ENCODE results near the gene SRXN1.

GRCh38 chr20:602111-602970 lies 50.7 kb downstream of the SRXN1 start:
- no peak for TF ChIP-seq POLR2AphosphoS5 (IDR thresholded peaks at IDR 0.05; ENCODE audit: low read depth, low read length)
- no peak for TF ChIP-seq POLR2A (IDR thresholded peaks at IDR 0.05; ENCODE audit: low read depth, low read length)
- no peak for TF ChIP-seq TAF1 (IDR thresholded peaks at IDR 0.05; ENCODE audit: borderline replicate concordance, low read depth, low read length)

All from GM12892 (cell line).